HG02970 (cell line): ENCODE results near the gene PBX4.

Source experiments
- ATAC-seq: cut with Tn5 transposase; IDR thresholded peaks from one replicate; pipeline ENCODE4 v1.9.1; 2021; ENCODE audit warnings: mild to moderate bottlenecking, moderate library complexity, moderate number of reproducible peaks; ENCODE audit not compliant: unreplicated experiment, low FRiP score

The PBX4 gene

GRCh38 chr19:19561946-19562664 is 56.4 kb downstream of the PBX4 start:
- no peak for ATAC-seq

- no peak for ATAC-seq
Observed at GRCh38 chr19:19559931-19560330, 58.6 kb downstream of the PBX4 start.

GRCh38 chr19:19558636-19559035 is 59.9 kb downstream of the PBX4 start:
- ATAC-seq = no peak

- ATAC-seq = no peak
Observed at GRCh38 chr19:19558055-19558454, 60.4 kb downstream of the PBX4 start.

- ATAC-seq = no peak
Observed at GRCh38 chr19:19554074-19555023, 64.1 kb downstream of the PBX4 start.

- no peak for ATAC-seq
Observed at GRCh38 chr19:19553670-19554069, 64.8 kb downstream of the PBX4 start.

- ATAC-seq = no peak
Observed at GRCh38 chr19:19552798-19553197, 65.7 kb downstream of the PBX4 start.

- ATAC-seq = no peak
Observed at GRCh38 chr19:19551853-19552192, 66.7 kb downstream of the PBX4 start.

GRCh38 chr19:19550972-19551852 is 67.3 kb downstream of the PBX4 start:
- no peak for ATAC-seq

GRCh38 chr19:19550485-19550929 is 68.0 kb downstream of the PBX4 start:
- ATAC-seq = no peak

GRCh38 chr19:19549804-19550464 is 68.6 kb downstream of the PBX4 start:
- ATAC-seq = no peak

GRCh38 chr19:19548915-19549759 is 69.3 kb downstream of the PBX4 start:
- no peak for ATAC-seq

- ATAC-seq = no peak
Observed at GRCh38 chr19:19547674-19548336, 70.7 kb downstream of the PBX4 start.

GRCh38 chr19:19546751-19547162 is 71.7 kb downstream of the PBX4 start:
- no peak for ATAC-seq

- no peak for ATAC-seq
Observed at GRCh38 chr19:19545707-19546106, 72.8 kb downstream of the PBX4 start.

- ATAC-seq = no peak
Observed at GRCh38 chr19:19544954-19545591, 73.4 kb downstream of the PBX4 start.

- no peak for ATAC-seq
Observed at GRCh38 chr19:19544257-19544953, 74.1 kb downstream of the PBX4 start.

GRCh38 chr19:19543640-19544039 is 74.8 kb downstream of the PBX4 start:
- no peak for ATAC-seq
